ENCODE measurements around the gene GRIN2B.

The GRIN2B gene

DNA sequence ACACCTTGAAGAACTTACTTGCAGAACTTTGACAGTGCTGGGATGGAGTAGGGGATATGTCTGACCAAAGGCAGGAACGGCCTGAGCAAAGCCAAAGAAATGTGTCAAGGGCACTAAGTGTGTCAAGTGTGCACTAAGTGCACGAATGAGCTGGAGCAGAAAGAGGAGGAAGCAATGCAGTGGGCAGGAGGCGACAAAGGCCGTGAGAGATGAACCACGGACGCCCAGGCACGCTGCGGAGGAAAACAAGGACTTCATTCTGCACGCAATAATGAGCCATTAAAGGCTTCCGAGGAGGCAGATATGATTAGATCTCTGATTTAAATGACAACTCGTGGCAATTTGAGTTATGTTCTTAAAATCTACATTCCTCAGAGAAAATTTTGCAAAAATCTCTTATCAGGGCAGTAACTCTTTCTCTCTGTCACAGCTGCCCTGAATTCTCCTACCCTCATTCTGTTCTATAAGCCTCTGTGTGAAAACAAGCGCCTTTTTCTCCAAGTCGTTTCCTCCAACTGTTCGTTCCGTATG, 25.3 kb downstream of the GRIN2B start:
- no peak for DNase-seq (ENCODE audit: low spot score)

DNA sequence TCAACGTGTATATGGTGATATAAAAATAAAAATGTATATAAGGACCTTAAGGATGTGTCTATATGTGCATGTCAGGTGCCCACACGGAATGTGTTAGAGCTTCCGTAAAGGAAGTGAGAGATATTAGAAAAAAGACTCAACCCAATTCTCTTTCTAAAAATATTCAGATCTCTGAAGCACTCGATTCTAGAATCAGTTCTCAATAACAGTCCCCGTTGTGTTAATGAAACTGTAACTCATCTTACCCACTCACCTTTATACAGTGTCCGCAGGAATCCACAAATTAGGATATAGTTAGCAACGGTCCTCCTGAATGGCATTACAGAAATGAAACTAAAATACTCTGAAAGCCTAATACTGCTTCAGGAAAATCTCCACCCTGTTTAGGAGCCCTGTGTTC, 29.3 kb downstream of the GRIN2B start:
- no peak for DNase-seq (ENCODE audit: low spot score)

DNA sequence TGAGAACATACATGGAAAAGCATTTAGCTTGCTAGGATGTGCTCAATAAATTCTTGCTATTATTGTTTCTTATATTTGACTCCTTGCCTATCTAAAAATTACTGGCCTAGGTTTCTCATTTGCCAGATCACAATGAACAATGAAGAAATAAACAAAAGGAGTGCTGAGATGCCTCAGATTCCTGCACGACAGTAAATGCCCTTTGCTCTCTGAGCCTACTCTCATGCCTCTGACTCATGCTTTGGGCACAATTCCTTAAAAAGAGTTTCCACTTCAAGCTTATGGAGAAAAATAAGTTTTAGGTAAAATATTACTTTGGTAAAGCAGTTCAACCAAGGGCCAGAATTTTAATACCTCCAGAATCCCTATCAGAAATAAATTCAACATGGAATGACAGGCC, 30.9 kb downstream of the GRIN2B start:
- no peak for DNase-seq (ENCODE audit: low spot score)

DNA sequence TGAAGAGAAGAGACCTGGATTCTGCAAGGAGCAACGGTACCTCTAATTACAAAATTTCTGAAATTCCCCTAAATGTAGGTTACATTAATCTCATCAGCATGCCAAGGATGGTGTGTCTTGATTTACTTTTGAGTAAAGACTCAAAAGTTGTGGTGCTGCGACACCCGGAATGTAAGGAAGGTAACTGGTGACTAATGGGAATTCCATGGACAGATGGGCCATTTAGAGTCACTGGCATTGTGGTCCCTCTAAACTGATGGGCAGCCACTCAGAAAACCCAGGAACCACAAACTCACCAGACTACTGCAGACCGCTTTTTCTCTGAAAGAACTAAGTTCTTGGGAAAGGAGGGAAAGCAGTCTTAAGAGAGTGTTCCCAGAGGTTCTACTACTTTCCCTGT, 32.8 kb downstream of the GRIN2B start:
- DNase-seq (ENCODE audit: low spot score) = no peak

DNA sequence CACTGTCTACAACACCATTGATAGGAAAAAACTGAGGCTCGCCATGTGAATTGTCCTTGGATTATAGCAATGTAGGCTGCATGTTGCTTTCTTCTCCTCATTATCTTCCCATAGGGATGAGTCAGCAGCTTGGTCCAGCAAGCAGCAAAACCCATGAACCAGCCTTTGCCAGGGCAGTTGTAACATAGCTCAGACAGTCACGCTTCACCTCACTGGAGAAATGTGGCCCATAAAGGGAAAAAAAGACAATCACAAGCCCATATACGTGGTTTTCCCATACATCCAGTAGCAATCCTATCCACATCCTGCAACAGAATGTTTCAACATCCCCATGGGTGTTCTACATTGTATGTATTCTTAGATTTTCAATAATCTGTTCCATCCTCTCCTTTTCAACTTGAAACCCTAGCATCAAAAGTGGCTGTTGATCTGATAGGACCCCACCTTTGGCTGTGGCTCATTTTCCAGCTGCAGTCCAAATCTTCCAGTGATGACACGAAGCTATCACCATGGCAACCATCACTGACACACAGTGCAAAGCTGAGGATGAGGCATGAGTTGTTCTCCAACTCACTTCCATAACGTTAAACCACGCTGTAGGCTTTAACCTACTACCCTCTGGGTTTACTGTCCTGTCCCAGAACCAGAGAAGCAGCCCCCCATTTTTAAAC, 34.0 kb downstream of the GRIN2B start:
- DNase-seq (ENCODE audit: low spot score) = peak; percentile 18

DNA sequence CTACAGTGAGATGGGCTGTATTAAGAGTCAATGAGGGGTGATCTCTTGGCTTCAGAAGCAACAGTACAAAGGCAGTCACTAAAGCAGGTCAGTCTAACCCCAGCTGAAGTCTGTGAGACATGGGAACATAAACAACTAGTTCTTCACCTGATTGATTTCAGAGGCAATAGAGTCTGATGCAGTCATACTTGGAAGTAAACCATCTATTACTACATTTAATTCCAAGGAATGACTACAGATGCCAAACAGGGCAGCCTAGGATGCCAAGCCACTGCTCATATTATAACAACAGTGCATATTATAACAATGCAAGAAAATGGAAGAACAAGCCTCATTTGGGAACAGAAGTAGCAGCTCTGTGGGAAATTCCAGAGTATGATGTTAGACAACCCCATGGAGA, 35.8 kb downstream of the GRIN2B start:
- DNase-seq (ENCODE audit: low spot score) = no peak

DNA sequence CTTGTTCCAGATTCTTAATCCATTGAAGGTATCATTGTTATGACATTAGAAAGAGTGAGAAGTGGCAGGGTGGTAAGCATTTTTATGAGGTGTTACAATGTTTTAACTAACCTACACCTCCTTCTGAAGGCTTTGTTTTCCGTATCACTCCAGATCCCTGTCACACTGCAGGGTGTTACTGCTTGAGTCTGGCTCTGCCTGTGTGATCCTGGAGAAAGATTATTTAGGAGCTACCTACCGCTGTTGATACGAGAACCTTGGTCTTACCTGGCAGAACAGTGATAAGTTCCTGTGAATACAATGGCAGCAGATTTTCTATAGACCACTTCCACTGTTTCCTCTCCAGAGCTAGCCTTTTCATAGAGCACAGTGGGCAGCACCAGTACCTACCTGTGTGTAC, 36.2 kb downstream of the GRIN2B start:
- DNase-seq (ENCODE audit: low spot score) = no peak

DNA sequence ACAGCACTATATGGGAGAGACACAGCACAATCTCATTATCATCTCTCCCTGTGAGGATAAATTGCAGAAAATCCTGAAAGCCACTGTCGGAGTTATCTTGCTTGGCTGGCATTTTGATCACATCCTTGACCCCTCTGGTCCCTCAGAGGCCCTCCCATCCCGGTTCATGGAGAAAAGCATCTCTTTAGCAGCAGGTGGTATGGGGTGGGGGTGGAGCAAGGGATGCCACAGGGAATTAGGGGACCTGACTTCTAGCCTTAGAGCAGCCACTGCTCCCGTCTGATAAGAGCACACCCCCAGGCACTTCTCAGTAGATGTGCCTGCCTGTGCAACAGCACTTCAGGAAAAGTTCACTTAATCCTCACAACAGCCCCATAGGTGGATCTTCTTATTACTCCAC, 38.6 kb downstream of the GRIN2B start:
- DNase-seq (ENCODE audit: low spot score) = no peak

DNA sequence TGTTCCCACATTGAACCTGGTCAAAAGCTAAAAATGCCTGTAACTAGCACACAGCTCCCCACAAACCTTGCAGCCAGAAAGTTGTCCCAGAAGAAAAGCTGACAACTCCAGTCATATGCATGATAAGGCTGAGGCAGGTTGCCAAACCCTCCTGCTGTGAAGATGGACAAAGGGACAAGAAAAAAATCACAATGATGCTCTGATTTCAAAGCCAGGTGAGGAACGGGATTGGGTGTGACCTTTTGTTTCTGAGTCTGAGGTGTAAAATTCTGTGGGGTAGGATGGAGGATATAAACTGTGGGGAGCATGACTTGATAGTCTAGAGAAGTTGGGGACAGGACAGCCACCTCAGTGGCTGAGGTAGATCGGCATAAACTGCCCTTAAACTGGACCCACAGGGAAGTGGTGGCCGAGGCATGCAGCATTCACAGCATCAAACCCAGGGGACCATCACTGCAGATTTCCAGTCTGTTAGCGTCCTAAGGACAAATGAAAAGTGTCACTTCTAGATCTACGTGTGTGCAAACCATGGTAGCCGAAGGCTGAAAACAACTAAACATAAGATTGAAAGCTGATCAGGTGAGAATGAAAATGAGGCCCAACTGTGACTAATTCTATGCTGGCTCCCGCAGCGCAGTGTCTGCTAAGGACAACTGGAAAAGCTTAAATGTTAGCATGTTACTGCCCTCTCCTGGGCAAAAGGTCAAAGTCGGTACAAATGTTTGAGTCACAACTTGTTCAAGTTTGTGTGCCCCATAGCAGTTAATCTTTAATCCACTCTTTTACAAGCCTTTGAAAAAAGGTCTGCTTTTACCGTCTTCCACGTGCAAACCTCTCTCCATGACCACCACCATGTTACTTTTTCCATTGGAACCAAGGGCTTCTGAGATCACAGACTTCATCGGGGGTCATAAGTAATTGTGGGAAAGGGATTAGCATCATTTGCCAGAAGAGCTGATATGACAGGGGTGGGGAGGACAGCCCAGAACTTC, 39.8 kb downstream of the GRIN2B start:
- DNase-seq (ENCODE audit: low spot score) = peak; percentile 85

DNA sequence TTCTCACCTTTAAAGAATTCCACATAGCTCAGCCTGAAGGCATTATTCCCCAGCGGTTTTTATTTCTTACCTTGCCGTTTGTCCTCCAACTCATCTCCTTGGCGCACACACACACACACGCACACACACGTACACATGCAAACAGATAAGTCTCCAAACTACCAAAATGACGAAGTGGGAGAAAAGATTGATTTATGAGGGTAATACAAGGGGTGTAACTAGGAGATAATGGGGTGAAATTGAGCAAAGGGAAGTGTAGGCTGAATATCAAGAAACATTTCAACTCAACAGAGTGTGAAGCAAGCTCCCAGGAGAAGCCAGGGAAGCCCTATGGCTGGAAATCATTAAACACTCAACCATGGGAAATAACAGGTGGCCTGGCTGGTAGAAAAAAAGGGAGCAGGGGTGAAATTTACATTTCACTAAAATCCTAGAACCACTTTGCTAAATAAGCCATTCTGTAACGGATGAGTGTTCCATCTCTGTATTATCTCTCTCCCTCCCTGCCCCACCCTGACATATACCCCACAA, 41.0 kb downstream of the GRIN2B start:
- DNase-seq (ENCODE audit: low spot score) = no peak

DNA sequence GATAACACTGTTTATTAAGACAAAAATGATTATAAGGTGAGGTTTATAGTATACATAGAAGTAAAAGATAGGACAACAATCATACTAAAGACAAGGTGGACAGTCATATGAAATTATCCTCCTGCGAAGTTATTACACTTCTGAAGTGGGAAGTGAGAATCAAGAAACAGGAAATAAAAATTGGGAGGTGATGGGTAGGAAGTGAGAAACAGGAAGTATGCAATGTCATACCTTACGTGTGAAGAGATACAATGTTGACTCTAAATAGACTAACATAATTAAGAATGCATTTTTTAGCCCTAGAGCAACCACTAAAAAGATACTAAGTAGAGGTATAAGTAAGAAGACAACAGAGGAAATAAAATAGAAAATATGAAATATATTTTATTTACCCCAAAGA, 43.7 kb downstream of the GRIN2B start:
- DNase-seq (ENCODE audit: low spot score) = no peak

DNA sequence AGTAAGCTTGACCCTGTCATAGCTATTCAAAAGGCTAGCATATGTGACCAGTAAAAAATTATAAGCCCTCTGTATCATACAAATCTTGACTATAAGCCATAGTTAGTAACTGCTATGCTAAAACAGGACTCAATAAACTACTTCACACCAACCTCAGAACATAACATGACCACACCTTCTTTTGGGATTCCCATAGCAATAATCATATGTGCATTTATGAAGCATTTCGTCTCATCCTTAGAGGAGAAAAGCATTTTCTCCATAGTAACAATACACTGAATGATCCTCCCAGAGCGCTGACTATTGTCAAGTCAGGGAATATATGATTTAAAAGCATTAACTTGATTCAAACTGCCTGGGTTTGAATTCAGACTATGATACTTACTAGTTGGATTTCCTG, 46.2 kb downstream of the GRIN2B start:
- no peak for DNase-seq (ENCODE audit: low spot score)

Data from RKO (cell line).